Measurements from ENCODE around the gene RASL10B. TPM values are rescaled to one million over a fixed set of nuclear protein-coding genes. Genes with fewer than 3 reads are reported as not detected.

RASL10B gene
- total RNA-seq, 1 experiment from 2014 or later, result 17.4 TPM

DNA sequence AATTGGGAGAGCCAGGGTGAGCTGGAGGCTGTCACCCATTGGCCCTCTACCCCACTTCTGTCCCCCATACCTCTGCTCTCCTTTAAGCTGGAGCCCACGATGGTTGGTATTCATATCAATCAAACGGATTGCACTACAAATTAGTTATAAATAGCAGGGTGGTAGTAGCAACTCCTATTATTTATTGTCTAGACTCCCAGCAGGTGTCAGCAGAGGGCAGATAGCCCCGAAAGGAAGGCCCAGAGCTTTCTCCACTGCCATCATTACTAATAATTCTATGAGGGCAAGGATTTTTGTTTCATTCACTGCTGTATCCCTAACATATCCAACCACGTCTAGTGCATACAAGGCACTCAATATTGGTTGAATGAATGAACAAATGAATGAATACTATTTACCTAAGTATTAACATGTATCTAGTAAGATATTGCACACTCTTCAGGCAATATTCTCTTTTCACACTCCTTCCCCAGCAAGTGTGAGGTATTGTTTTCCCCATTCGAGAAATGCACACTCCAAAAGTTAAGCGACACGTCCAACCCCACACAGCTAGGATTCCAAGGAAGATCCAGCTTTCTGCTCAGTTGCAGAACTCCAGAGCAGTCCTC lies 35.6 kb downstream of the RASL10B start (continued):
- TF ChIP-seq TEAD1 (CRISPR knock-in tag; IDR thresholded peaks at IDR 0.05) (no peak), JAZF1 (CRISPR knock-in tag; IDR thresholded peaks at IDR 0.05) (no peak), GABPB1 (CRISPR knock-in tag; IDR thresholded peaks at IDR 0.05) (no peak), NR3C1 (CRISPR knock-in tag; conservative IDR thresholded peaks at IDR 0.05; ENCODE audit: low read depth) (no peak), SOX15 (CRISPR knock-in tag; IDR thresholded peaks at IDR 0.05) (no peak)
- TF ChIP-seq, protein P1, sequence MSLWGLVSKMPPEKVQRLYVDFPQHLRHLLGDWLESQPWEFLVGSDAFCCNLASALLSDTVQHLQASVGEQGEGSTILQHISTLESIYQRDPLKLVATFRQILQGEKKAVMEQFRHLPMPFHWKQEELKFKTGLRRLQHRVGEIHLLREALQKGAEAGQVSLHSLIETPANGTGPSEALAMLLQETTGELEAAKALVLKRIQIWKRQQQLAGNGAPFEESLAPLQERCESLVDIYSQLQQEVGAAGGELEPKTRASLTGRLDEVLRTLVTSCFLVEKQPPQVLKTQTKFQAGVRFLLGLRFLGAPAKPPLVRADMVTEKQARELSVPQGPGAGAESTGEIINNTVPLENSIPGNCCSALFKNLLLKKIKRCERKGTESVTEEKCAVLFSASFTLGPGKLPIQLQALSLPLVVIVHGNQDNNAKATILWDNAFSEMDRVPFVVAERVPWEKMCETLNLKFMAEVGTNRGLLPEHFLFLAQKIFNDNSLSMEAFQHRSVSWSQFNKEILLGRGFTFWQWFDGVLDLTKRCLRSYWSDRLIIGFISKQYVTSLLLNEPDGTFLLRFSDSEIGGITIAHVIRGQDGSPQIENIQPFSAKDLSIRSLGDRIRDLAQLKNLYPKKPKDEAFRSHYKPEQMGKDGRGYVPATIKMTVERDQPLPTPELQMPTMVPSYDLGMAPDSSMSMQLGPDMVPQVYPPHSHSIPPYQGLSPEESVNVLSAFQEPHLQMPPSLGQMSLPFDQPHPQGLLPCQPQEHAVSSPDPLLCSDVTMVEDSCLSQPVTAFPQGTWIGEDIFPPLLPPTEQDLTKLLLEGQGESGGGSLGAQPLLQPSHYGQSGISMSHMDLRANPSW (CRISPR knock-in tag; conservative IDR thresholded peaks at IDR 0.05; ENCODE audit: low read depth), result no peak
- TF ChIP-seq, protein P2, sequence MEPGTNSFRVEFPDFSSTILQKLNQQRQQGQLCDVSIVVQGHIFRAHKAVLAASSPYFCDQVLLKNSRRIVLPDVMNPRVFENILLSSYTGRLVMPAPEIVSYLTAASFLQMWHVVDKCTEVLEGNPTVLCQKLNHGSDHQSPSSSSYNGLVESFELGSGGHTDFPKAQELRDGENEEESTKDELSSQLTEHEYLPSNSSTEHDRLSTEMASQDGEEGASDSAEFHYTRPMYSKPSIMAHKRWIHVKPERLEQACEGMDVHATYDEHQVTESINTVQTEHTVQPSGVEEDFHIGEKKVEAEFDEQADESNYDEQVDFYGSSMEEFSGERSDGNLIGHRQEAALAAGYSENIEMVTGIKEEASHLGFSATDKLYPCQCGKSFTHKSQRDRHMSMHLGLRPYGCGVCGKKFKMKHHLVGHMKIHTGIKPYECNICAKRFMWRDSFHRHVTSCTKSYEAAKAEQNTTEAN (CRISPR knock-in tag; IDR thresholded peaks at IDR 0.05), result no peak

DNA sequence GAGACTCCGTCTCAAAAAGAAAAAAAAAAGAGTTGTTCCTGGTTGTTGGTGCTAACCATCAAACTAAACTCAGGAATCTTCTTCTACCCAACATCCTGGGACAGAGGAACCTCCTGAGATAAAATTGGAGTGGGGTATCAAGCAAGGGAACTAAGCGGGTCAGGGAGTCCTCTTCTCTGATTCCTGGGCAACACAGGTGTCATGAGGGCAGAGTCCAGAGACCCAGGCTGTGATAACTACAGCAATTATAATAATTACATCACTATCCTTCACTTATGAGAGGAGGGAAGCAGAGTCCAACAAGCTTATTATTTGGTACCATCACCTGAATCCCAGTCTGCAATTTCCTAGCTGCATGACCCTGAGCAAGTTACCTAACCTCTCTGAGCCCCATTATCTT lies 37.4 kb downstream of the RASL10B start:
- Mint-ChIP-seq H3K36me3 (no peaks in the 10 kb centered on the region), H3K4me3 (no peak overlapping the region), H3K27ac (no peak overlapping the region), H3K27me3 (ENCODE audit: low read depth) (peaks cover 6% of the 10 kb centered on the region; the same call in 1 of the 2 replicates), H3K4me1 (peaks cover 32% of the 10 kb centered on the region), H3K9me3 (0 out of 2 replicates have a peak, but pooled peaks cover 3% of the 10 kb centered on the region)
- POLR2A ChIA-PET, result no interaction called here
- DNase-seq (ENCODE audit: low spot score) (no peak), ATAC-seq (no peak)
- TF ChIP-seq, protein P3, sequence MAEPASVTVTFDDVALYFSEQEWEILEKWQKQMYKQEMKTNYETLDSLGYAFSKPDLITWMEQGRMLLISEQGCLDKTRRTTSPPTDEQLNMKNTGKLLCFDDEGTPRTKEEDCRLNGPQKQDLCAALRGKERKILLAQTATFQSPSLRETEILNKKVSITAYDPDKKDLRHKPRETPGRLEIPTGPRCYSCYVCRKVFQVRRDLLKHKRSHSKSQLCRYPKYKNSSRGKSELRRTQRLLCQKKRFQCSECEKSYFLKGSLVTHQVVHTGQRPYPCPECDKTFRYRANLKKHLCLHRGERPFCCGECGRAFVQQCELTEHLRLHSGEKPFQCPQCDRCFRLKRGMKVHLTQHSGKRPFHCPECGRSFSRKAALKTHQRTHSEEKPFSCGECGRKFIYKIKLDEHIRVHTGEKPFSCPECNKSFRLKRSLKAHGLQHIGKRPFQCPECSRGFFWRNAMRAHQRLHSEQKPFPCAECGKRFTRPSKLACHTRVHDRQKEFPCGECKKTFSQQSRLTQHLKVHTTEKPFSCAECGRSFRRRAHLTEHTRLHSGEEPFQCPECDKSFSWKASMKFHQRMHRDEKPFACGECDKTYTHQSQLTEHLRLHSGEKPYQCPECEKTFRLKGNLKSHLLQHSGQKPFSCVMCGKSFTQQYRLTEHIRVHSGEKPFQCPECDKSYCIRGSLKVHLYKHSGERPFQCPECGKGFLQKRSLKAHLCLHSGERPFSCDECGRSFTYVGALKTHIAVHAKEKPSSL (CRISPR knock-in tag; conservative IDR thresholded peaks at IDR 0.05), result no peak
- TF ChIP-seq ETV6 (CRISPR knock-in tag; IDR thresholded peaks at IDR 0.05), result no peak
- TF ChIP-seq KAT7 (CRISPR knock-in tag; IDR thresholded peaks at IDR 0.05; ENCODE audit: borderline replicate concordance), result no peak
- TF ChIP-seq, protein P1 (CRISPR knock-in tag; conservative IDR thresholded peaks at IDR 0.05; ENCODE audit: low read depth), result no peak
- no peak for TF ChIP-seq NR1H2 (CRISPR knock-in tag; IDR thresholded peaks at IDR 0.05)
- TF ChIP-seq ZNF423 (CRISPR knock-in tag; IDR thresholded peaks at IDR 0.05), result no peak
- TF ChIP-seq IRF2 (CRISPR knock-in tag; IDR thresholded peaks at IDR 0.05; ENCODE audit: borderline replicate concordance, low read depth), result no peak
- no peak for TF ChIP-seq JAZF1 (CRISPR knock-in tag; IDR thresholded peaks at IDR 0.05)
- TF ChIP-seq, protein P4, sequence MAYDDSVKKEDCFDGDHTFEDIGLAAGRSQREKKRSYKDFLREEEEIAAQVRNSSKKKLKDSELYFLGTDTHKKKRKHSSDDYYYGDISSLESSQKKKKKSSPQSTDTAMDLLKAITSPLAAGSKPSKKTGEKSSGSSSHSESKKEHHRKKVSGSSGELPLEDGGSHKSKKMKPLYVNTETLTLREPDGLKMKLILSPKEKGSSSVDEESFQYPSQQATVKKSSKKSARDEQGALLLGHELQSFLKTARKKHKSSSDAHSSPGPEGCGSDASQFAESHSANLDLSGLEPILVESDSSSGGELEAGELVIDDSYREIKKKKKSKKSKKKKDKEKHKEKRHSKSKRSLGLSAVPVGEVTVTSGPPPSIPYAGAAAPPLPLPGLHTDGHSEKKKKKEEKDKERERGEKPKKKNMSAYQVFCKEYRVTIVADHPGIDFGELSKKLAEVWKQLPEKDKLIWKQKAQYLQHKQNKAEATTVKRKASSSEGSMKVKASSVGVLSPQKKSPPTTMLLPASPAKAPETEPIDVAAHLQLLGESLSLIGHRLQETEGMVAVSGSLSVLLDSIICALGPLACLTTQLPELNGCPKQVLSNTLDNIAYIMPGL (CRISPR knock-in tag; IDR thresholded peaks at IDR 0.05), result no peak
- TF ChIP-seq FOXJ3 (CRISPR knock-in tag; IDR thresholded peaks at IDR 0.05; ENCODE audit: borderline replicate concordance), result no peak
- no peak for TF ChIP-seq JUN (CRISPR knock-in tag; IDR thresholded peaks at IDR 0.05)
- CTCF ChIA-PET, result interaction anchor here (1.3 kb wide), 2 partner anchors 36 to 40 kb away, joined by 4 to 7 read pairs; no protein-coding TSS in a partner anchor
